Measurements from ENCODE around the gene SRRT.
"Not testable (repeated sequence)": the region's sequence is repeated elsewhere in the genome, so short reads cannot be mapped to it uniquely, and the experiment has no call there.

Gene SRRT

GRCh38 chr7:100874577-100875355 lies at the start of gene SRRT:
Gene SRRT (plus strand): TSS chr7:100875103. CDS start chr7:100875591, 488 bp downstream.
- DNase-seq, result peak; percentile 97

GRCh38 chr7:100825215-100825671 lies 49.7 kb upstream of the SRRT start:
- no peak for DNase-seq

- no peak for DNase-seq
Observed at GRCh38 chr7:100825751-100826513, 49.0 kb upstream of the SRRT start.

- no peak for DNase-seq
Observed at GRCh38 chr7:100826514-100827329, 48.2 kb upstream of the SRRT start.

- no peak for DNase-seq
Observed at GRCh38 chr7:100827330-100828226, 47.3 kb upstream of the SRRT start, which contains the start of gene EPHB4. Gene EPHB4 (minus strand): TSS chr7:100827523. CDS start chr7:100827030, 493 bp downstream.

- no peak for DNase-seq
Observed at GRCh38 chr7:100829150-100829716, 45.7 kb upstream of the SRRT start.

GRCh38 chr7:100830396-100830795 lies 44.5 kb upstream of the SRRT start:
- no peak for DNase-seq

GRCh38 chr7:100832281-100832633 lies 42.6 kb upstream of the SRRT start:
- no peak for DNase-seq

GRCh38 chr7:100835903-100836811 lies 38.7 kb upstream of the SRRT start:
- DNase-seq, result no peak

- no peak for DNase-seq
Observed at GRCh38 chr7:100836812-100837098, 38.1 kb upstream of the SRRT start.

GRCh38 chr7:100837099-100837836 lies 37.6 kb upstream of the SRRT start:
- no peak for DNase-seq

GRCh38 chr7:100839361-100839760 lies 35.5 kb upstream of the SRRT start:
- DNase-seq, result no peak

- DNase-seq, result no peak
Observed at GRCh38 chr7:100840470-100841100, 34.3 kb upstream of the SRRT start.

GRCh38 chr7:100847360-100847759 lies 27.5 kb upstream of the SRRT start:
- DNase-seq, result no peak

- DNase-seq, result peak; percentile 74
Observed at GRCh38 chr7:100852048-100852872, 22.6 kb upstream of the SRRT start, which contains the start of gene SLC12A9. Gene SLC12A9 (plus strand): TSS chr7:100852713. CDS start chr7:100854198, 1,485 bp downstream.

- no peak for DNase-seq
Observed at GRCh38 chr7:100854146-100854895, 20.6 kb upstream of the SRRT start.

GRCh38 chr7:100854899-100855298 lies 20.0 kb upstream of the SRRT start:
- not testable (repeated sequence) for DNase-seq

GRCh38 chr7:100855515-100855914 lies 19.4 kb upstream of the SRRT start:
- DNase-seq, result no peak

Measured in NCI-H1694 (cell line).